Fibroblast of pulmonary artery (primary cell): Measurements from ENCODE around the gene ADK.

Experiments used
- DNase-seq: peaks from one replicate; pipeline ENCODE4 v3.0.0-alpha.2; 2010; ENCODE audit warnings: low read depth
- H3K4me3 ChIP-seq: replicated peaks from 2 replicates; pipeline ENCODE4 v1.5.1; 2011; ENCODE audit warnings: low read depth, mild to moderate bottlenecking, control low read depth, low read length, moderate library complexity
- CTCF ChIP-seq: IDR thresholded peaks from 2 replicates; pipeline ENCODE4 v1.5.1; 2011; ENCODE audit warnings: mild to moderate bottlenecking, control low read depth, low read length, inconsistent platforms; ENCODE audit errors: missing control alignments

ADK gene

DNA sequence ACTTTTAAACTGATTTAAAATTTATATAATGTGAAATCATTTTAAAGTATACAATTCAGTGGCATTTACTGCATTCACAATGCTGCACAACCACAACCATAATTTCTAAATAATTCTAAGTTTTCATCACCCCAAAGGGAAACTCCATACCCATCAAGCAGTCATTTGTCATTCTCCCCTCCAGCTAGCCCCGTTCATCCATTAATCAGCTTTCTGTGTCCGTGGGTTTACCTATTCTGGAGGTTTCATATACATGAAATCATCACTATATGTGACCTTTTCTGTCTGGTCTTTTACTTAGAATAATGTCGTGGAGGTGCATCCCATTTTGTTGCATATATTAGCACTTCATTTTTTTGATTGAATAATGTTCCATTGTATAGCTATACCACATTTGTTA lies 214.1 kb downstream of the ADK start:
- no peak for DNase-seq

DNA sequence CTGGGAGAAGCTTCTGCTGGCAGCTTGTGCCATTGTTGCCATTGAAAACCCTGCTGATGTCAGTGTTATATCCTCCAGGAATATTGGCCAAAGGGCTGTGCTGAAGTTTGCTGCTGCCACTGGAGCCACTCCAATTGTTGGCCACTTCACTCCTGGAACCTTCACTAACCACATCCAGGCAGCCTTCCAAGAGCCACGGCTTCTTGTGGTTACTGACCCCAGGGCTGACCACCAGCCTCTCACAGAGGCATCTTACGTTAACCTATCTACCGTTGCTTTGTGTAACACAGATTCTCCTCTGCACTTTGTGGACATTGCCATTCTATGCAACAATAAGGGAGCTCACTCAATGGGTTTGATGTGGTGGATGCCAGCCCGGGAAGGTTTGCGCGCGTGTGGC lies 220.7 kb downstream of the ADK start:
- peak; percentile 20 for DNase-seq
- no peak overlapping the region for H3K4me3 ChIP-seq
- no peak for TF ChIP-seq CTCF

More for the DNA sequence above, 214.1 kb downstream of the ADK start:
- no peak overlapping the region for H3K4me3 ChIP-seq
- TF ChIP-seq CTCF = no peak

DNA sequence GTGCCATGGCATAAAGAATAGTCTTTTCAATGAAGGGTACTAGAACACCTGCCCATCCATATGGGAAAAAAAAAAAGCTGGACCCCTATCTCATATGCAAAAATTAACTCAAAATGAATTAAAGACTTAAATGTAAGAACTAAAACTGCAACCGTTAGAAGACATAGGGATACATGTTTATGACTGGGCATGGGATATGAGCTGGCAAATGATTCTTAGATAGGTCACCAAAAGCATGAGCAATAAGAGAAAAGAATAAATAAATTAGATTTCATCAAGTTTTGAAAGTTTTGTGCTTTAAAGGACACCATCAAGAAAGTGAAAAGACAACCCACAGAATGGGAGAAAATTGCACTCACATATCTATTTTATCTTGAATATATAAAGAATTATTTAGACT lies 222.0 kb downstream of the ADK start:
- no peak for TF ChIP-seq CTCF
- no peak overlapping the region for H3K4me3 ChIP-seq
- DNase-seq = no peak

DNA sequence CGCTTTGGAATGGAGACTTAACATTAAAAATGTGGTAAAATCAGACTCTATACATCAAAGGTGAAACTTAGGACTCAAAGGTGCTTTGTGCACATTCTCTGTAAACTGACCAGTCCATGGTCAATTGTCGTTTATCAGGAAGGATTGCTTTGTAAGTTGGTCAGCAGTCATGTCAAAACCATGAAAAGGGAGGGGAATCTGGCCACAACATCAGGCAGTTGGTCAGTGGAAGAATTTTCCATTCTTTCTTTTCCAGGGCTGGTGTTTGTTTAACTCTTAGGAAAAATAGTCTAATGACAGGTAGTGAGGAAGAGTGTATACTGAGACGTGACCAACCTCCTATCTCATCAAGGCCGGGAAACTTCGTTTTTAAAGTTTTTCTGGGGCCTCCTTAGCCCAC lies 226.5 kb downstream of the ADK start:
- TF ChIP-seq CTCF = no peak
- H3K4me3 ChIP-seq = no peak overlapping the region
- no peak for DNase-seq

DNA sequence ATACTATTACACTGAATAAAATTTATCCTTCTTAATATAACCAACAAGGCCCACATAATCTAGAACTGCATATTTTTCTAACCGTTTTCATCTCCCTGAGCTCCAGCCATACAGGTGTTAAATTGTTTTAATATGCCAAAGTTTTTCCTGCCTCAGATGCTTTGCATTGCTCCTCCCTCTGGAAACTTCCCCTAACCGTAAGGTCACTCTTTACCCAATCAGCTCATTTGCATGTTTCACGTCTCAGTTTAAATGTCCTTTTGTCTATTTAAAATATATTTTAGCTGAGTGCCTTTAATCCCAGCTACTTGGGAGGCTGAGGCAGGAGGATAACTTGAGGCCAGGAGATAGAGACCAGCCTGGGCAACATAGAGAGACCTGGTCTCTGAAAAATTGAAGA lies 228.5 kb downstream of the ADK start:
- TF ChIP-seq CTCF = no peak
- DNase-seq = no peak
- no peak overlapping the region for H3K4me3 ChIP-seq

- no peak overlapping the region for H3K4me3 ChIP-seq
- no peak for TF ChIP-seq CTCF
- DNase-seq = no peak
Measured at GRCh38 chr10:74380795-74381194, 229.8 kb downstream of the ADK start.

GRCh38 chr10:74381291-74381853 lies 230.4 kb downstream of the ADK start:
- H3K4me3 ChIP-seq = no peak overlapping the region
- DNase-seq = no peak
- no peak for TF ChIP-seq CTCF
